Breast epithelium (tissue), 3 donors: Measurements from ENCODE around the gene VSTM2B.

ENCODE experiments used
- CTCF ChIP-seq, 3 donors: fragments of 450-650 bp; IDR thresholded peaks; one replicate each; pipeline ENCODE4 v1.5.1; 2016 to 2017; ENCODE audit warnings: antibody characterized with exemption in 3 of 3, mild to moderate bottlenecking in 3 of 3, moderate library complexity in 3 of 3
- POLR2A ChIP-seq: fragments of 450-650 bp; IDR thresholded peaks from one replicate; pipeline ENCODE4 v1.6.1; 2016; ENCODE audit warnings: antibody characterized with exemption, mild to moderate bottlenecking, moderate library complexity

- TF ChIP-seq CTCF (IDR thresholded peaks at IDR 0.05), result no peak
- no peak for TF ChIP-seq POLR2A
Measured at GRCh38 chr19:29505097-29505824, 20.5 kb upstream of the VSTM2B start.
